Testis (tissue), 3 donors: ENCODE data around the gene SH3TC1. TPM values are rescaled to one million over a fixed set of nuclear protein-coding genes. Genes with fewer than 3 reads are reported as not detected.

Experiments
- DNase-seq: peaks from one replicate; pipeline ENCODE4 v3.0.0-alpha.2; 2019
- H3K27ac ChIP-seq, 2 donors: fragments of 200-600 bp; sonication (generic); one replicate each; pipeline ENCODE4 v1.5.1; 2019
- H3K27me3 ChIP-seq: fragments of 200-600 bp; sonication (generic); one replicate; pipeline ENCODE4 v1.5.1; 2019
- H3K36me3 ChIP-seq: fragments of 200-600 bp; sonication (generic); one replicate; pipeline ENCODE4 v1.5.1; 2017; ENCODE audit warnings: low read depth; ENCODE audit errors: missing control alignments
- H3K4me1 ChIP-seq: fragments of 200-600 bp; sonication (generic); one replicate; pipeline ENCODE4 v1.5.1; 2019
- H3K4me3 ChIP-seq, 2 donors: fragments of 200-600 bp; sonication (generic); one replicate each; pipeline ENCODE4 v1.5.1; 2017 to 2019
- H3K9me3 ChIP-seq: fragments of 200-600 bp; sonication (generic); one replicate; pipeline ENCODE4 v1.5.1; 2017
- POLR2A ChIP-seq: fragments of 450-650 bp; IDR thresholded peaks from one replicate; pipeline ENCODE4 v1.6.1; 2017; ENCODE audit warnings: antibody characterized with exemption, mild to moderate bottlenecking, moderate library complexity
- WGBS, 2 donors: methylation state at CpG; one replicate each; pipeline ENCODE4 v1.1.5; 2018; 5-methylcytosine and 5-hydroxymethylcytosine counted together
- intact Hi-C: fragments of 100-400 bp; cut with DNase I; formaldehyde crosslinking; loops from one replicate; pipeline ENCODE4 v1.15.1; 2023; ENCODE audit warnings: low total_unique reads
- polyA plus RNA-seq: library from polyadenylated mRNA; stranded (reverse); fragments of 350-450 nt; fragmentation: Illumina TruSeq; extraction: RNeasy Lipid Tissue Mini Kit (QIAGEN cat#74804); gene quantifications from one replicate; pipeline ENCODE4 v1.2.3, GENCODE V29; 2014; ENCODE audit warnings: low read depth, low replicate concordance; ENCODE audit not compliant: insufficient read depth
- total RNA-seq, 2 donors: library from RNA; depleted of rRNA; stranded (reverse); fragments of >200 nt; gene quantifications; one replicate each; pipeline ENCODE4 v1.2.3, GENCODE V29; 2016
- TF ChIP-seq, protein P1 (sequence below), 3 experiments: fragments of 450-650 bp in 2 of 3; fragments of 200-600 bp in 1 of 3; sonication (generic) in 1 of 3; IDR thresholded peaks; one replicate each; pipeline ENCODE4 v1.5.1; 2016 to 2019; ENCODE audit warnings: antibody characterized with exemption in 3 of 3, mild to moderate bottlenecking in 2 of 3, moderate library complexity in 1 of 3

Gene SH3TC1
- total and polyA plus RNA-seq, 3 donors from 2014 or later = 3.2 to 12.6 (median 4.0) TPM

GRCh38 chr4:8285976-8286718, 87.1 kb downstream of the SH3TC1 start:
- Histone ChIP-seq H3K36me3 (no peaks in the 10 kb centered on the region), H3K4me3 (no peak overlapping the region), H3K27me3 (no peaks in the 10 kb centered on the region), H3K27ac (no peak overlapping the region), H3K4me1 (peaks cover 6% of the 10 kb centered on the region), H3K9me3 (no peaks in the 10 kb centered on the region)
- no peak for DNase-seq
- TF ChIP-seq, protein P1, sequence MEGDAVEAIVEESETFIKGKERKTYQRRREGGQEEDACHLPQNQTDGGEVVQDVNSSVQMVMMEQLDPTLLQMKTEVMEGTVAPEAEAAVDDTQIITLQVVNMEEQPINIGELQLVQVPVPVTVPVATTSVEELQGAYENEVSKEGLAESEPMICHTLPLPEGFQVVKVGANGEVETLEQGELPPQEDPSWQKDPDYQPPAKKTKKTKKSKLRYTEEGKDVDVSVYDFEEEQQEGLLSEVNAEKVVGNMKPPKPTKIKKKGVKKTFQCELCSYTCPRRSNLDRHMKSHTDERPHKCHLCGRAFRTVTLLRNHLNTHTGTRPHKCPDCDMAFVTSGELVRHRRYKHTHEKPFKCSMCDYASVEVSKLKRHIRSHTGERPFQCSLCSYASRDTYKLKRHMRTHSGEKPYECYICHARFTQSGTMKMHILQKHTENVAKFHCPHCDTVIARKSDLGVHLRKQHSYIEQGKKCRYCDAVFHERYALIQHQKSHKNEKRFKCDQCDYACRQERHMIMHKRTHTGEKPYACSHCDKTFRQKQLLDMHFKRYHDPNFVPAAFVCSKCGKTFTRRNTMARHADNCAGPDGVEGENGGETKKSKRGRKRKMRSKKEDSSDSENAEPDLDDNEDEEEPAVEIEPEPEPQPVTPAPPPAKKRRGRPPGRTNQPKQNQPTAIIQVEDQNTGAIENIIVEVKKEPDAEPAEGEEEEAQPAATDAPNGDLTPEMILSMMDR (IDR thresholded peaks at IDR 0.05) = no peak
- no peak for TF ChIP-seq POLR2A
- WGBS, 2 donors = 89 to 93% methylated on average over 6 to 23 of the region's 23 CpGs
- intact Hi-C loops = no loop called here

DNA sequence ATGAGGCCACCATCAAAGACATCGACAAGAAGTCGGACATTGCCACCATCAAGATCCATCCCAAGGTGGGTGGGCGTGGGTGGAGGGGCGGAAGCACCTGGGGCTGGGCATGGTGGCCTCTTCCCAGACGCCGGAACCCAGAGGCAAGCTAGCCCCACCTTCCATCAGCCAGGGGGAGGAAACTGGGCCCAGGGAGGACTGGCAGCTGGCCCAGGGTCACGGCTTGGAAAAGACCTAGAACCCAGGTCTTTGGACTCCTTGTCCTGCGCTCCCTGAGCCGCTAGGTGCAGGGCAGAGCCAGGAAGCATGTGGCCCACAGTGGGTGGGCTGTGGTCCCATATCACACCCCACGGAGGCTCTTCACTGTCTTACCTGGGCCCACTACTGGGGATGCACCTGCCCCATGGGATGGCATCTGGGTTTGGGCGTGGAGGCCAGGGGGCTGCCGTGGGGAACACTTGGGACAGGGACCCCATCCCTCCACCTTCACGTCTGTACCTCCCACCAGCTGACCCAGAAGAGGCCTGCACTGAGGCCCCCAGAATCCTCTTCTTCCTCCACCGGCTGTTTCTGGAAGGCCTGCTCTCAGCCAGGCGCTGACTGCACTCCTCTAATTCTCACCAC, 87.7 kb downstream of the SH3TC1 start:
- H3K9me3 ChIP-seq = no peaks in the 10 kb centered on the region
- no peak for DNase-seq
- no peak overlapping the region for H3K27ac ChIP-seq
- no peaks in the 10 kb centered on the region for H3K27me3 ChIP-seq
- TF ChIP-seq POLR2A = no peak
- TF ChIP-seq, protein P1 (IDR thresholded peaks at IDR 0.05) = no peak
- no peaks in the 10 kb centered on the region for H3K36me3 ChIP-seq
- 81 to 87% methylated on average over 7 to 15 of the region's 15 CpGs for WGBS, 2 donors
- H3K4me3 ChIP-seq = no peak overlapping the region
- intact Hi-C loops = no loop called here
- H3K4me1 ChIP-seq = peaks cover 4% of the 10 kb centered on the region

GRCh38 chr4:8287343-8288280, 88.5 kb downstream of the SH3TC1 start:
- TF ChIP-seq POLR2A = no peak
- TF ChIP-seq, protein P1 (IDR thresholded peaks at IDR 0.05) = no peak
- Histone ChIP-seq H3K36me3 (no peaks in the 10 kb centered on the region), H3K4me1 (no peaks in the 10 kb centered on the region), H3K4me3 (no peak overlapping the region), H3K27me3 (no peaks in the 10 kb centered on the region), H3K27ac (no peak overlapping the region), H3K9me3 (no peaks in the 10 kb centered on the region)
- WGBS, 2 donors = 89 to 92% methylated on average over 18 of the region's 18 CpGs
- intact Hi-C loops = no loop called here
- no peak for DNase-seq

DNA sequence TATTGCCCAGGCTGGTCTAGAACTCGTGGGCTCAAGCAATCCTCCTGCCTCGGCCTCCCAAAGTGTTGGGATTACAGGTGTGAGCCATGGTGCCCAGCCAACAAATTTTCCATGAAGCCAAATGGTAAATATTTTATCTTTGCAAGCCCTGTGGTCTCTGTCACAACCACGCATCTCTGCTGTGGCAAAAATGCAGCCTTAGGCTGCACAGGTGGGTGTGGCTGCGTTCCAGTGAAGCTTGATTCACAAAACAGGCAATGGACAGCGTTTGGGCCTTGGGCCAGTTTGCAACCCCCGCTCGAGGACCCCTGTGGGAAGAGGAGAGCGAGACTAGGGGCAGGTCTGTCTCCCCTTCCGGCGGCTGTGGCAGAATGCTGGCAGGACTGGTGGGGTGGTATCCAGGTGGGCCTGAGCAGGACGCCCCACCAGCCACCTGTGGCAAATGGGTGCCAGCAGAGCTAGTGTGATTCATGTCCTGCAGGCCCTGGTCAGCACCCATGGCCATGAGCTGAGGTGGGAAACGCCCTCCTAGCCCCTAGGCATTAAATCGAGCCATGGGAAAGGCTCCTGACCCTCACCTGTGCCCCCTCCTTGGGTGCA, 90.2 kb downstream of the SH3TC1 start:
- WGBS, 2 donors = 76 to 83% methylated on average over 10 to 13 of the region's 13 CpGs
- H3K9me3 ChIP-seq = no peaks in the 10 kb centered on the region
- H3K27ac ChIP-seq = no peak overlapping the region
- no peak for TF ChIP-seq POLR2A
- TF ChIP-seq, protein P1 (IDR thresholded peaks at IDR 0.05) = no peak
- H3K4me3 ChIP-seq = no peak overlapping the region
- no peaks in the 10 kb centered on the region for H3K4me1 ChIP-seq
- no peaks in the 10 kb centered on the region for H3K27me3 ChIP-seq
- intact Hi-C loops = no loop called here
- H3K36me3 ChIP-seq = no peaks in the 10 kb centered on the region
- no peak for DNase-seq
